Left ventricle myocardium inferior (tissue), 1 donor: Measurements from ENCODE around the gene CREBRF. TPM values are rescaled to one million over a fixed set of nuclear protein-coding genes. Genes with fewer than 3 reads are reported as not detected.
"Not testable (repeated sequence)": the region's sequence is repeated elsewhere in the genome, so short reads cannot be mapped to it uniquely, and the experiment has no call there.

ENCODE experiments used
- DNase-seq: peaks from one replicate; pipeline ENCODE4 v3.0.0-alpha.2; 2020
- H3K27ac ChIP-seq: fragments of 200-600 bp; replicated peaks from 2 replicates; pipeline ENCODE4 v1.8.0; 2021
- H3K27me3 ChIP-seq: fragments of 200-600 bp; 2 replicates; pipeline ENCODE4 v1.8.0; 2021; ENCODE audit warnings: low read depth
- H3K36me3 ChIP-seq: fragments of 200-600 bp; 2 replicates; pipeline ENCODE4 v1.8.0; 2021
- H3K4me1 ChIP-seq: fragments of 200-600 bp; 2 replicates; pipeline ENCODE4 v1.8.0; 2021
- H3K4me3 ChIP-seq: fragments of 200-600 bp; 2 replicates; pipeline ENCODE4 v1.8.0; 2021; ENCODE audit warnings: mild to moderate bottlenecking, moderate library complexity
- H3K9me3 ChIP-seq: fragments of 200-600 bp; replicated peaks from 2 replicates; pipeline ENCODE4 v1.8.0; 2021
- CTCF ChIP-seq: fragments of 200-600 bp; IDR thresholded peaks from 2 replicates; pipeline ENCODE4 v1.8.0; 2021; ENCODE audit warnings: antibody characterized with exemption, mild to moderate bottlenecking, borderline replicate concordance
- intact Hi-C: fragments of 100-400 bp; cut with micrococcal nuclease; formaldehyde crosslinking; loops from one replicate; pipeline ENCODE4 v1.11.0; 2022
- total RNA-seq: library from RNA; stranded (reverse); fragmentation: NEBNext Ultra II Directional; extraction: Animal tissue kit (Norgen Biotek cat#: 25700); gene quantifications from one replicate; pipeline ENCODE4 v1.2.1, GENCODE V29; 2021
- donor health status: DM: no; HTN: yes; CAD: no; lungs with severe emphysema.

The CREBRF gene
- total RNA-seq, 1 donor from 2014 or later: 24.1 TPM

- no peak for DNase-seq
- Histone ChIP-seq H3K9me3 (no peaks in the 10 kb centered on the region), H3K27ac (no peak overlapping the region), H3K36me3 (no peaks in the 10 kb centered on the region), H3K4me1 (peaks cover 59% of the 10 kb centered on the region), H3K27me3 (no peaks in the 10 kb centered on the region), H3K4me3 (no peak overlapping the region)
- intact Hi-C loops: no loop called here
- TF ChIP-seq CTCF: no peak
These were observed 43.3 kb upstream of the CREBRF start for GRCh38 chr5:173012882-173013281.

GRCh38 chr5:173014671-173015070 lies 41.5 kb upstream of the CREBRF start:
- H3K36me3 ChIP-seq: no peaks in the 10 kb centered on the region
- DNase-seq: no peak
- peaks cover 51% of the 10 kb centered on the region for H3K4me1 ChIP-seq
- H3K27ac ChIP-seq: no peak overlapping the region
- no peaks in the 10 kb centered on the region for H3K27me3 ChIP-seq
- no peak overlapping the region for H3K4me3 ChIP-seq
- TF ChIP-seq CTCF: no peak
- intact Hi-C loops: no loop called here
- H3K9me3 ChIP-seq: no peaks in the 10 kb centered on the region

GRCh38 chr5:173015192-173015591 lies 41.0 kb upstream of the CREBRF start:
- intact Hi-C loops: no loop called here
- no peak for TF ChIP-seq CTCF

GRCh38 chr5:173015598-173016455 lies 40.3 kb upstream of the CREBRF start:
- Histone ChIP-seq H3K9me3 (no peaks in the 10 kb centered on the region), H3K36me3 (no peaks in the 10 kb centered on the region), H3K27ac (peak overlapping the region; percentile 72), H3K27me3 (no peaks in the 10 kb centered on the region), H3K4me3 (no peak overlapping the region), H3K4me1 (peaks cover 50% of the 10 kb centered on the region)
- no peak for DNase-seq
- intact Hi-C loops: no loop called here
- no peak for TF ChIP-seq CTCF

More at GRCh38 chr5:173015192-173015591, 41.0 kb upstream of the CREBRF start:
- DNase-seq: no peak
- Histone ChIP-seq H3K4me3 (no peak overlapping the region), H3K27ac (no peak overlapping the region), H3K4me1 (peaks cover 50% of the 10 kb centered on the region), H3K27me3 (no peaks in the 10 kb centered on the region), H3K36me3 (no peaks in the 10 kb centered on the region), H3K9me3 (no peaks in the 10 kb centered on the region)

- no peak for DNase-seq
- intact Hi-C loops: no loop called here
- H3K36me3 ChIP-seq: peaks cover 7% of the 10 kb centered on the region
- no peak overlapping the region for H3K4me3 ChIP-seq
- H3K27me3 ChIP-seq: no peaks in the 10 kb centered on the region
- no peak for TF ChIP-seq CTCF
- H3K27ac ChIP-seq: peak overlapping the region; percentile 72
- H3K9me3 ChIP-seq: no peaks in the 10 kb centered on the region
- H3K4me1 ChIP-seq: peaks cover 48% of the 10 kb centered on the region
These were observed 39.5 kb upstream of the CREBRF start for GRCh38 chr5:173016598-173017046.

GRCh38 chr5:173017087-173017486 lies 39.1 kb upstream of the CREBRF start:
- intact Hi-C loops, H3K4me3 ChIP-seq, H3K9me3 ChIP-seq, DNase-seq, H3K27me3 ChIP-seq: not testable (repeated sequence)
- Histone ChIP-seq H3K4me1 (peaks cover 44% of the 10 kb centered on the region), H3K27ac (peak overlapping the region; percentile 72), H3K36me3 (peaks cover 11% of the 10 kb centered on the region)
